SIG-M5 treated with dmso at 0.1 percent for 504 hours (cell line): Measurements from ENCODE around the gene MAP2K1.
"Not testable (repeated sequence)": the region's sequence is repeated elsewhere in the genome, so short reads cannot be mapped to it uniquely, and the experiment has no call there.

Experiments
- DNase-seq: peaks from one replicate; lab custom pipeline; 2025; ENCODE audit not compliant: unreplicated experiment; lab: John Stamatoyannopoulos, UW

The MAP2K1 gene

DNA sequence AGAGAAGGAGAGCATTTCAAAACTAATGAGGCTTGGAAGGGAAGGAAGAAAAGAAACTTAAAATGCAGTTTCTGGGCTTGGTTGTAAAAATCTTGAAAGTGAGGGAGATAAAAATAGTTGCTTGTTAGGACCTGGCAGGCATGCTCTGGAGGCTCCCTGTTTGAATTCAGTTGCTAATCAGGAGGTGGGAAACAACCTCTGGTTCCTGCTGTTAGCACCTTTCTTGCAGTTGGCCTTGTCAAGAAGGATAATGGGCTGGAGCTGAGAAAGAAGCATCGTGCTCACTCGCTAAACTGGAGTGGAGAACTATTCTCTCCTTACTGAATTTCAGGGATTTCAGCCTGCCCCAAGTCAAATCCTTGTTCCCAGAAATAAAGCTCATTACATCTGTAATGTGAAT lies 87.4 kb downstream of the MAP2K1 start:
- DNase-seq = no peak

DNA sequence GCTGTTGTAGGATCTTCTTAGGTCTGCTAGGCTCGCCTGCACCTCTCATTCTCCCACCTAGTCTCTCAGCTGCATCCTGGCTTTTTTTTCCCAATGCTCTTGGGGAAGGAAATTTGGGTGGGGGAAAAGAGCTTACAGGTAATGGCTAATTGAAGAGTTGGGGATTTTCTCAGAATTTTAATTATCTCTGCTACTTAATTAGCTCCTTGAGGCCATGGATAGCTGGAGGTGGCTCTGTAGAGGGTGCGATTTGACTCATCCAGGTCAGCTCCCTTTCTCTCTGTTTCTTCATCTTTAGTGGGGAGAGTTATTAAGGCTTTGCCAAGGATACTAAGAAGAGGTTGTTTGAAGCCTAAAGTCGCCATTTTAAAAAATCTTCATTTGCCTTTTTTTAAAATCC lies 88.3 kb downstream of the MAP2K1 start:
- no peak for DNase-seq

DNA sequence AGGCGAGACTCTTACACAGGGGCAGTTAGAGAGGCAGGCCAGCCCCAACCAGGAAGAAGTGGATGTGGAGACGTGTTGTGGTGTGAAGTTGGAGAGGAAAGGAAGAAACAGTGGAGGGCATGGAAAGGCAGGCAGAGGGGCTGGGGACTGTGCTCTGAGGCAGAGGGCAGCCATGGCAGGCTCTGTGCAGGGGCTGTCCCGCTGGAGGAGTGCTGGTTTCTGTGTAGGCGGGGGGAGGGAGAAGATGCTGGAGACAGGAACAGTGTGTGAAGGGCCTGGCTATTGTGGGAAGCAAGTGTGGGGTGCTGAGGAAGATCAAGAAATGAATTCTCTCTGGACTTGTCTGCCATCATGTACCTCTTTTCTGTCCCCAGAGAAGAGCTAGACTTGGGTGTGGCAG lies 89.8 kb downstream of the MAP2K1 start:
- no peak for DNase-seq

GRCh38 chr15:66477011-66477410 lies 90.3 kb downstream of the MAP2K1 start:
- no peak for DNase-seq

DNA sequence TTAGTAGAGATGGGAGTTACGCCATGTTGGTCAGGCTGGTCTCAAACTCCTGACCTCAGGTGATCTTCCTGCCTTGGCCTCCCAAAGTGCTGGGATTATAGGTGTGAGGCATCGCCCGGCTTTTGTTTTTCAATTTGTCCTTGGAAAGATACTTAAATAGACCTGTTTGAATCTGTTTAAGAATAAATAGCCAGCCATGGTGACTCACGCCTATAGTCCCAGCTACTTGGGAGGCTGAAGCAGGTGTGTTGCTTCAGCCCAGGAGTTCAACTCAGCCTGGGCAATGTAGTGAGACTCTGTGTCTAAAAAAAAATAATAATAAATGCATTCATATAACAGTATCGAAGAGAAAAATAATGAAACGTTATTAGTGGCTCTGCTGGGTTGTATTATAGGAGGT lies 93.6 kb downstream of the MAP2K1 start:
- no peak for DNase-seq

DNA sequence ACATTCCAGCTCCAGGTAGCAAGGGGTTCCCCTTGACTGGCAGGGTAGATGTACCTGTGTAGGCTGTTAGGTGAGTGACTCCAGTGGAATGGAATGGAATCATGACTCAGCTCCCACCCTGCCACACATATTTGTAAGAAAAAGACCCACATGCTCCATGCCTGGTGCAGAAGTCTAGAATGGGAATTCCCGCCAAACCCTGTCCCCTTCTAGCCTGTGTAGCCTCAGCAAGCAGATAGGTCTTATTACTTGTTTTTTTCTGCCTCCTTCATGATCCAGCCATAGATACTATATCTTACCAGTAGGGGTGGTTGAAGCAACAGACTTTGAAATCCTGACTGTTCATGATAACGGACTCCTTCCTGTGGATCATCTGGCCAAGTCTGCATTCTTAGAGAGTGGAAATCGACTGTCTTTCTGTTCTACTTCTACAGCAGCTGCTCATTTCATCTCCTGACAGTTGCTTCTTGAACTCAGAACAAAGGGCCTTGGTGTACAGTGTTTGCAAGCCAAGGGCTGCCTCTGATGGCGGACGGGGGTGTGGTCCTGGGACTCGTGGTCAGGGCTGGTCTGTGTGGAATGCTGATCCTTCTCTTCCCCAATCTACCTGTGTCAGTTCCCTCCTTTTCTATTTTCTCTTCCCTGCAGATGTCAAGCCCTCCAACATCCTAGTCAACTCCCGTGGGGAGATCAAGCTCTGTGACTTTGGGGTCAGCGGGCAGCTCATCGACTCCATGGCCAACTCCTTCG lies 94.6 kb downstream of the MAP2K1 start:
- no peak for DNase-seq

- DNase-seq = no peak
These were observed 95.8 kb downstream of the MAP2K1 start for GRCh38 chr15:66482539-66482938.

GRCh38 chr15:66483131-66483566 lies 96.4 kb downstream of the MAP2K1 start:
- peak; percentile 36 for DNase-seq

GRCh38 chr15:66484539-66485112 lies 97.9 kb downstream of the MAP2K1 start:
- no peak for DNase-seq

GRCh38 chr15:66486887-66487286 lies 100.2 kb downstream of the MAP2K1 start:
- no peak for DNase-seq

DNA sequence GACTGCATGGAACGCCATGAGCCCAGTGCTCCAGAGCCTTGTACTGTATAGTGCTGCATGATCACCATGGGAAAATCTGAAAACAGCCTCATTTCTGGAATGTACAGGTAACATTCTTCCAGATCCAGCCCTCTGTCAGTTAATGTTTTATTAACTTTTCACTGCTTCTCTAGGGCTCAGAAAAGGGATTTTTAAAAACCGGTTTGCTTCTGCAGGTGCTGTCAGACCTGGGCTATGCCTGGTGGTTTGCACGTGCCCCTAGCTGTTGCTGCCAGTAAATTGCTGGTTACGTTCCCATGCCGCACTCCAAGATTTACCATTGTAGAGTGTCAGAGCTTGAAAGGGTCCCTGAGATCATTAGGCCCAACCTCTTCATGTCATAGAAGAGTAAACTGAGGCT lies 101.8 kb downstream of the MAP2K1 start:
- DNase-seq = no peak

DNA sequence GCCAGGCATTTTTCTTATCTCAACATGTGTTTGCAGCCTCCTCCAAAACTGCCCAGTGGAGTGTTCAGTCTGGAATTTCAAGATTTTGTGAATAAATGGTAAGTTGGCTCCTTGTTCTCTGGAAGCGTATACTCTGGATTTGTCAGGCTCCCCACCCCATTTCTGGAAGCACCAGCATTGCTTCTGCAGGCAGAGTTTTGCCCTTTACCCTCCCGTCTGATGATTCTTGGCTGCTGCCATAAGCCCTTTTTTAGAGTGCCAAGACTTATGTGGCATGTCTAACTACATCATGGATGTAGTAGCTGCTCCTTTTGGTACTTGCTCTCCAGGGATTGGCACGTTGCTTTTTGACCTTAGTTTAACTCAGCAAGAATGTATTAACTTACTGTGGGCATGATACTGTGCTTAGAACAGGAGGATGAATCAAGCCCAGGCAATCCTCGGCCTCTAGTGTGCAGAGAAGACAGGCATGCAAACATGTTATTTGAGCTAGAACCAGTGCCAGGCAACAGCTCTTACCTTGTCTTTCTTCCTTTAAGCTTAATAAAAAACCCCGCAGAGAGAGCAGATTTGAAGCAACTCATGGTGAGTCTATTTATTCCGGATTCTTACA lies 102.6 kb downstream of the MAP2K1 start:
- DNase-seq = no peak

DNA sequence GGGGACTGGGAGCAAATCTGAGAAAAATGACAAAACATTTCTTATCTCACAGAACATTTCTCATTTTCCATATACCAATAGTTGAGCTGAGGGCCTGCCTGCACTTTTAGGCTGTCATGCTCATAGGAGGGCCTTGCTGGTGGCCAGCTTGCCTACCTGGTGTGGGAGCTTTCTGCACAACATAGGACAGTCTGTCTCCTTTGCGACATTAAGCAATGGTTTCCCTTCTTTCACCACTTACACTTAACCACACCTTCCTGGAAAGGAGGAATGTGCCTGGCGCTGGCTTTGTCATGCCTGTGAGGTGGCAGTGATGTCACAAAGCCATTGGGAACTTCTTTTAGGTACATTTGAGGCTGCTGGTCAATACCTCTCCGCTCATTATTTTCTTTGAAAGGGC lies 105.1 kb downstream of the MAP2K1 start:
- no peak for DNase-seq

DNA sequence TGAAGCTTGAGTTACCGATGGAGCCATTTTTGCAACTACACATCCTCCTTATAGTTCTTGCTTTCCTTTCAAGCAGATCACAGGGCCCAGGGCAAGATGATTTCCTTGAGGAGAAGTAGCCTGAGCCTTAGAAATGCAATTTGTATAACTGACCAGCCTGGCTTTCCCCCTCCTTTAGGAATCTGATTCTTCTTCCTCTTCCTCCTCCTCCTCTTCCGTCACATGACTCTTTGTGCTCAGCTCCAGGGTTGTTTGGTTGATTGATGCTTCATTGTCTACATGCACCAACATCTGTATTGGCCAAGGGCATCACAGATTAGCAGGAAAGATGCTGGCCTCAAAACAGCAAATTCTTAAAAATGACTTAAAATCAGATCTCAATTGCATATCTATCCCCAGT lies 107.5 kb downstream of the MAP2K1 start:
- DNase-seq = no peak

DNA sequence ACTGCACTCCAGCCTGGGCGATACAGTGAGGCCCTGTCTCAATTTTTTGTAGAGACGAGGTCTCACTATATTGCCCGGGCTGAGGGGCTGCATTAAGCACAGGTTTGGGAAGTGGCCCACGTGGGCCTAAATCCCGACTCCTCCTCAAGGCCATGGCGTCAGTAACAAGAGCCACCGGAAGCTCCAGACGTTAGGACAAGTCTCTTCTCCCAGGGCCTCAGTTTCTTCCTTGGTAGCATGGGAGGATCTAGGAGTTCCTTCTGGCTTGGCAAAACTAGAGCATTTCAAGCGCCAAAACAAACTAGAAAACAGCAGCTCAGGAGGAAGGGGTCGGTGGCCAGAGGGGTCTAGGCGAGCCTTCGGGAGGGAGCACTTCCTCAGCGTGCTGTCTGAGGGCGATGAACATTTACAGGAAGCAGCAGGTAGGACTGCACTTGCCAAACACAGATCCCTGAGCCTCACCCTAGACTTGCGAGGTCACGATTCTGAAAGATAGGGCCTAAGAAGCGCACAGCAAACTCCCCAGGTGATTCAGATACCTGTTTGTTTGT lies 110.3 kb downstream of the MAP2K1 start:
- peak; percentile 45 for DNase-seq

DNA sequence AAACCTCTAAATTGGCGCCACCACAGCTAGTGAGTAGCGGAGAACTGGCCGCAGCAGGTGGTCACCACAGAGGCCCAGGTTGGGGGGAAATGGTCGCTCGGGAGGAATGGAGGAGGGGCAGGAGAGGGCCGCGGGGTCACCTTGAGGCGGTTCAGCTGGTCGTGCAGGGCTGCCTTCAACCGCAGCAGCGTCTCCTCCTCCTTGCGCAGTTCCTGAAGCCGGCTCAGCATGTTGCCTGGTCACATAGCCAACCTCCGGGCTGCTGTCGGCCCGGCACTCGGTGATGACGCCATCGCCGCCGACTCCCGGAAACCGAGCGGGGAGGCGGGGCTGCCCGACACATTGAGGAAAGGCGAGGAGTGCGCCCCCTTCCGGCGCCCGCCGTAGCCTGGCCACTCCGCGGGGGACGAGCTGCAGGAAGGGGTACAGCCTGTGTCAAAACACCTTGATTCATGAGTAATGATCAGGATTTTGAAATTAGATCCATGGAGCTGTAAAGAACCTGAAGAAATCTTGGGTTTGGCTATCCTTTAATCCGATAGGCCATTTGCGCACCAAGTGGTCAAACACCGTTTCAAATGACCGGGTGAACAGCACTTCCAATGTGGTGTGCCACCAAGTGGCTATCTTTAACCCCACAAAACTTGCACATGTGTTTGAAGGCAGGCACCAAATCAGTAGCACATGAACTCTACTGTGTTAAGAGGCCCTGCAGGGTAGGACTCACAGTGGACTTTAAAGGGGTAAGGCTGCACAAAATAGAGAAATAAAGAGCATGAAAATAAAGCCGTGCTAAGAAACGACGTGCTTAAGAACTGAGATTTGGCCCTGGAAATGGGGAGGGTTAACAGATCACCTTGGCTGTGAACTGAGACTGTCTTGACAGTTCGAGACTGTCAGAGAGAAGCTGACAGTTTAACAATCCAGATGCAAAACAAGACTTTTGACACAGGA lies 111.1 kb downstream of the MAP2K1 start, which contains the start of gene SNAPC5:
Gene SNAPC5, minus strand, starts transcription at position 261 of the 954 bp plus-strand sequence. Its CDS starts 31 bp downstream, at position 230.
- DNase-seq = peak; percentile 89

GRCh38 chr15:66498501-66499386 lies 112.0 kb downstream of the MAP2K1 start:
- DNase-seq = peak; percentile 28

DNA sequence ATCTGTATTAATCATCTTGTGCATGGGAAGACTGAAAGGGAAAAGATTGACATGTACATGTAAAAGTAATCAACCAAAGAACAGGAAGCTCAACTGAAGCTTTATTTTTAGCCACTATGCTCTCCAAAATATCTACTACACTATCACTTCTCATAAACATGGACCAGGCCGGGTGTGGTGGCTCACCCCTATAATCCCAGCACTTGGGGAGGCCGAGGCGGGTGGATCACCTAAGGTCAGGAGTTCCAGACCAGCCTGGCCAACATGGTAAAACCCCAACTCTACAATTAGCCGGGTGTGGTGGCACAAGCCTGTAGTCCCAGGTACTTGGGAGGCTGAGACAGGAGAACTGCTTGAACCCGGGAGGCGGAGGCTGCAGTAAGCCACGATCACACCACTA lies 113.6 kb downstream of the MAP2K1 start:
- not testable (repeated sequence) for DNase-seq

GRCh38 chr15:66502491-66502890 lies 115.8 kb downstream of the MAP2K1 start:
- no peak for DNase-seq
